CD4-positive, alpha-beta memory T cell (primary cell): ENCODE results near the gene FANCB. TPM values are rescaled to one million over a fixed set of nuclear protein-coding genes. Genes with fewer than 3 reads are reported as not detected.

ENCODE experiments used
- CTCF ChIA-PET: fragments of 350-600 bp; sonication (Branson Sonifier 250); formaldehyde crosslinking; loops from one replicate; lab custom pipeline; 2021; ENCODE audit warnings: inconsistent platforms; ENCODE audit not compliant: partially characterized antibody; lab: Charles Lee
- POLR2A ChIA-PET: fragments of 350-600 bp; sonication (Branson Sonifier 250); formaldehyde crosslinking; loops from one replicate; lab custom pipeline; 2021; ENCODE audit not compliant: partially characterized antibody; lab: Charles Lee
- DNase-seq, 5 donors: peaks; one replicate each; pipeline versions ENCODE4 v3.0.0 to v3.0.0-alpha.2; 2020 to 2022; ENCODE audit warnings: mixed read lengths in 1 of 5
- H3K27ac ChIP-seq: one replicate; pipeline ENCODE4 v1.7.0; 2013; ENCODE audit warnings: low read depth, low read length
- H3K27me3 ChIP-seq: 2 replicates; pipeline ENCODE4 v1.7.0; 2013; ENCODE audit warnings: mild to moderate bottlenecking, low read length, moderate library complexity; ENCODE audit not compliant: insufficient read depth
- H3K36me3 ChIP-seq: 2 replicates; pipeline ENCODE4 v1.7.0; 2013; ENCODE audit warnings: mild to moderate bottlenecking, low read length, moderate library complexity; ENCODE audit not compliant: insufficient read depth
- H3K4me1 ChIP-seq: 2 replicates; pipeline ENCODE4 v1.7.0; 2013; ENCODE audit warnings: mild to moderate bottlenecking, low read length, moderate library complexity; ENCODE audit not compliant: insufficient read depth
- H3K4me3 ChIP-seq, 2 donors: one replicate each; pipeline ENCODE4 v1.7.0; 2013; ENCODE audit warnings: low read length in 2 of 2, mild to moderate bottlenecking in 1 of 2
- H3K9me3 ChIP-seq, 2 donors: one replicate each; pipeline ENCODE4 v1.7.0; 2013; ENCODE audit warnings: low read length in 2 of 2, control low read depth in 1 of 2; ENCODE audit not compliant: control insufficient read depth in 1 of 2
- H3K27ac Mint-ChIP-seq, 7 donors: one replicate each; pipeline ENCODE4 v1.8.0; 2020 to 2021; ENCODE audit warnings: mixed read lengths in 7 of 7, mild to moderate bottlenecking in 6 of 7, inconsistent platforms in 3 of 7, moderate library complexity in 3 of 7
- H3K27me3 Mint-ChIP-seq, 2 donors: one replicate each; pipeline ENCODE4 v1.8.0; 2020 to 2021; ENCODE audit warnings: mixed read lengths in 2 of 2
- H3K36me3 Mint-ChIP-seq, 2 donors: one replicate each; pipeline ENCODE4 v1.8.0; 2020 to 2021; ENCODE audit warnings: mixed read lengths in 2 of 2, inconsistent platforms in 1 of 2, mild to moderate bottlenecking in 1 of 2
- H3K4me1 Mint-ChIP-seq, 4 donors: one replicate each; pipeline ENCODE4 v1.8.0; 2020 to 2021; ENCODE audit warnings: mixed read lengths in 4 of 4, mild to moderate bottlenecking in 1 of 4
- H3K4me3 Mint-ChIP-seq, 8 donors: one replicate each; pipeline ENCODE4 v1.8.0; 2020 to 2021; ENCODE audit warnings: mixed read lengths in 8 of 8, mild to moderate bottlenecking in 7 of 8, moderate library complexity in 6 of 8, inconsistent platforms in 3 of 8
- H3K9me3 Mint-ChIP-seq, 8 donors: one replicate each; pipeline ENCODE4 v1.8.0; 2020 to 2021; ENCODE audit warnings: mixed read lengths in 8 of 8, mild to moderate bottlenecking in 5 of 8, inconsistent platforms in 3 of 8, moderate library complexity in 1 of 8
- intact Hi-C: fragments of 100-400 bp; cut with micrococcal nuclease; formaldehyde crosslinking; loops from one replicate; pipeline ENCODE4 v1.15.1; 2023
- polyA plus RNA-seq, 2 donors: library from polyadenylated mRNA; unstranded; fragments of 300-500 nt; fragmentation: Illumina TruSeq; gene quantifications; one replicate each; pipeline ENCODE4 v1.2.3, GENCODE V29; 2021
- total RNA-seq, 2 experiments: library from RNA; stranded (reverse); gene quantifications; one replicate each; pipeline ENCODE4 v1.2.3, GENCODE V29; 2021

Gene FANCB
- total and polyA plus RNA-seq, 4 experiments from 2014 or later: 2.3 to 4.8 (median 3.6) TPM

- intact Hi-C loops: loop anchor here (10.0 kb wide), 3 partner anchors 269 to 1839 kb away; partner anchors contain the start of genes CTPS2 and SYAP1
- Mint-ChIP-seq H3K27me3 (no peaks in the 10 kb centered on the region), H3K9me3 (no peaks in the 10 kb centered on the region), H3K4me1 (peaks cover 8 to 27% (median 9%) of the 10 kb centered on the region in 4 donors), H3K27ac (peak overlapping the region in 2 of 7 donors; percentile 44 to 91), H3K36me3 (peaks cover 6 to 8% of the 10 kb centered on the region in 2 donors), H3K4me3 (peak overlapping the region in 2 of 8 donors; percentile 50 to 71)
- Histone ChIP-seq H3K27ac (no peak overlapping the region), H3K9me3 (no peaks in the 10 kb centered on the region), H3K4me1 (peaks cover 12% of the 10 kb centered on the region), H3K27me3 (no peaks in the 10 kb centered on the region), H3K36me3 (no peaks in the 10 kb centered on the region), H3K4me3 (no peak overlapping the region)
- CTCF ChIA-PET: no interaction called here
- no peak for DNase-seq
- POLR2A ChIA-PET: no interaction called here
Measured at GRCh38 chrX:14875624-14876023, 2.8 kb upstream of the FANCB start.

GRCh38 chrX:14873676-14874049 lies 794 bp upstream of the FANCB start:
- intact Hi-C loops: loop anchor here (1.0 to 10.0 kb wide), 7 partner anchors 271 to 1841 kb away; partner anchors contain the start of genes AP1S2, CTPS2, PIGA and SYAP1
- H3K4me3 Mint-ChIP-seq: peak overlapping the region; percentile 83 to 92 (median 88)
- Histone ChIP-seq H3K36me3 (no peaks in the 10 kb centered on the region), H3K4me1 (peaks cover 12% of the 10 kb centered on the region), H3K9me3 (no peaks in the 10 kb centered on the region), H3K4me3 (peak overlapping the region; percentile 66 to 70), H3K27me3 (no peaks in the 10 kb centered on the region), H3K27ac (peak overlapping the region; percentile 78)
- H3K36me3 Mint-ChIP-seq: peaks cover 6 to 8% of the 10 kb centered on the region in 2 donors
- H3K9me3 Mint-ChIP-seq: no peaks in the 10 kb centered on the region
- DNase-seq: no peak
- H3K27ac Mint-ChIP-seq: peak overlapping the region; percentile 78 to 93 (median 91)
- peaks cover 5 to 27% (median 9%) of the 10 kb centered on the region in 4 donors for H3K4me1 Mint-ChIP-seq
- ChIA-PET CTCF (no interaction called here), POLR2A (no interaction called here)
- H3K27me3 Mint-ChIP-seq: no peaks in the 10 kb centered on the region

- Mint-ChIP-seq H3K27ac (peak overlapping the region in 1 of 7 donors; percentile 91), H3K36me3 (peaks cover 7 to 8% of the 10 kb centered on the region in 2 donors), H3K9me3 (no peaks in the 10 kb centered on the region), H3K4me3 (peak overlapping the region; percentile 83 to 92 (median 88)), H3K4me1 (peaks cover 4 to 27% (median 9%) of the 10 kb centered on the region in 4 donors), H3K27me3 (no peaks in the 10 kb centered on the region)
- ChIA-PET POLR2A (no interaction called here), CTCF (no interaction called here)
- Histone ChIP-seq H3K4me1 (peaks cover 12% of the 10 kb centered on the region), H3K27me3 (no peaks in the 10 kb centered on the region), H3K9me3 (no peaks in the 10 kb centered on the region), H3K4me3 (peak overlapping the region in 1 of 2 donors; percentile 77), H3K27ac (peak overlapping the region; percentile 36), H3K36me3 (no peaks in the 10 kb centered on the region)
- intact Hi-C loops: loop anchor here (2.0 to 10.0 kb wide), 6 partner anchors 272 to 1842 kb away; partner anchors contain the start of genes AP1S2, CTPS2, SYAP1 and TCEANC
- DNase-seq: no peak
Measured at GRCh38 chrX:14872355-14872754, 514 bp downstream of the FANCB start.

GRCh38 chrX:14871767-14872166 lies 1.1 kb downstream of the FANCB start:
- Histone ChIP-seq H3K36me3 (no peaks in the 10 kb centered on the region), H3K27ac (no peak overlapping the region), H3K9me3 (no peaks in the 10 kb centered on the region), H3K27me3 (no peaks in the 10 kb centered on the region), H3K4me1 (peaks cover 12% of the 10 kb centered on the region), H3K4me3 (no peak overlapping the region)
- POLR2A ChIA-PET: no interaction called here
- H3K9me3 Mint-ChIP-seq: peaks cover 0 to 5% (median 0%) of the 10 kb centered on the region in 8 donors
- H3K27me3 Mint-ChIP-seq: no peaks in the 10 kb centered on the region
- peaks cover 5% of the 10 kb centered on the region in 2 donors for H3K36me3 Mint-ChIP-seq
- peak overlapping the region in 1 of 7 donors; percentile 6 for H3K27ac Mint-ChIP-seq
- intact Hi-C loops: loop anchor here (2.0 to 10.0 kb wide), 6 partner anchors 273 to 1843 kb away; partner anchors contain the start of genes AP1S2, CTPS2, SYAP1 and TCEANC
- H3K4me1 Mint-ChIP-seq: peaks cover 4 to 25% (median 8%) of the 10 kb centered on the region in 4 donors
- no peak for DNase-seq
- peak overlapping the region in 5 of 8 donors; percentile 35 to 64 (median 49) for H3K4me3 Mint-ChIP-seq
- CTCF ChIA-PET: no interaction called here

DNA sequence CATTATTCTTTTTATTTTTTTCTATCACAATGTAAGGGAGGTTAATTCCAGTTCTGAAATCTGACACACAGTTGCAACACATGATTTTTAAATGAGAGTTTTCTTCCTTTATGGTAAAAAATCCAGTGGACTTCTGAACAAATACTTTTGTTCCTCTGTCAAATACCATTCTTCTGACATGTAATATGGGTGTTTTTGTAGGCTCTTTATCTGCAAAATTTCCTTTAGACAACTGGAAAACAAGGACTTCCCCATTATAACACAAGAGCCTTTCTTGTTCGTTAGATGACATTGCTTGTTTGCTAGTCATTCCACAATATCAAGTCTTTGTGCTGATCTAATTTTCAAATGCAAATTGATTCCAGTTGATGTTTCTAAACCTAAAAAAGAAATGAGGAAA lies 7.7 kb downstream of the FANCB start:
- H3K9me3 Mint-ChIP-seq: peaks cover 0 to 12% (median 0%) of the 10 kb centered on the region in 8 donors
- H3K4me3 Mint-ChIP-seq: no peak overlapping the region
- no peaks in the 10 kb centered on the region for H3K27me3 Mint-ChIP-seq
- no peaks in the 10 kb centered on the region for H3K9me3 ChIP-seq
- CTCF ChIA-PET: no interaction called here
- H3K4me1 Mint-ChIP-seq: peaks cover 0 to 1% (median 0%) of the 10 kb centered on the region in 4 donors
- no peak for DNase-seq
- H3K27ac Mint-ChIP-seq: no peak overlapping the region
- POLR2A ChIA-PET: no interaction called here
- H3K4me1 ChIP-seq: no peaks in the 10 kb centered on the region
- no peaks in the 10 kb centered on the region for H3K36me3 ChIP-seq
- no peaks in the 10 kb centered on the region for H3K27me3 ChIP-seq
- no peak overlapping the region for H3K4me3 ChIP-seq
- intact Hi-C loops: no loop called here
- no peak overlapping the region for H3K27ac ChIP-seq
- peaks cover 0 to 4% of the 10 kb centered on the region in 2 donors for H3K36me3 Mint-ChIP-seq

DNA sequence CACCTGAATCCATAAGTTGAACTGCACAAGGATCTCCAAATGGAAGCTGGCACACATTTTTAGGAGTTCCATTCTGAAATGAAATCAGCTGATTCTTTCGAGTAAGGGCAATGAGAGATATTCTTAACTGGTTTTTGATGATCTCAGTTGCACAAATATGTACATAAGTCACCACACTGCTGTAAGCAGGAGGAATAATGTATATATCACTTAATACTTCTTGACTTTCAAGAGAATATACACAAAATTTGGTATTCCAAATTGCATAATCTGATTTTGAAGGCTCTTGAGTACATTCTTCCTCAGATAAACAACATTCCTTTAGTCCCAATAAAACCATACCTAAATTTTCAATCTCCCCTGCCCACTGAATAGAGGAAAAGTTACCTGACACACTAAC lies 8.2 kb downstream of the FANCB start:
- ChIA-PET POLR2A (no interaction called here), CTCF (no interaction called here)
- Mint-ChIP-seq H3K4me3 (no peak overlapping the region), H3K27me3 (no peaks in the 10 kb centered on the region), H3K4me1 (peaks cover 0 to 1% (median 0%) of the 10 kb centered on the region in 4 donors), H3K9me3 (peaks cover 0 to 12% (median 0%) of the 10 kb centered on the region in 8 donors), H3K27ac (no peak overlapping the region), H3K36me3 (peaks cover 0 to 4% of the 10 kb centered on the region in 2 donors)
- Histone ChIP-seq H3K4me3 (no peak overlapping the region), H3K36me3 (no peaks in the 10 kb centered on the region), H3K27me3 (no peaks in the 10 kb centered on the region), H3K27ac (no peak overlapping the region), H3K4me1 (no peaks in the 10 kb centered on the region), H3K9me3 (no peaks in the 10 kb centered on the region)
- no peak for DNase-seq
- intact Hi-C loops: no loop called here

GRCh38 chrX:14851526-14851925 lies 21.3 kb downstream of the FANCB start:
- H3K27me3 ChIP-seq: no peaks in the 10 kb centered on the region
- intact Hi-C loops: no loop called here
- Mint-ChIP-seq H3K27me3 (no peaks in the 10 kb centered on the region), H3K9me3 (no peaks in the 10 kb centered on the region), H3K4me3 (no peak overlapping the region), H3K27ac (no peak overlapping the region), H3K4me1 (peaks cover 0 to 1% (median 0%) of the 10 kb centered on the region in 4 donors), H3K36me3 (no peaks in the 10 kb centered on the region)
- ChIA-PET CTCF (no interaction called here), POLR2A (no interaction called here)
- H3K9me3 ChIP-seq: no peaks in the 10 kb centered on the region
- no peak overlapping the region for H3K27ac ChIP-seq
- no peak for DNase-seq
- H3K36me3 ChIP-seq: no peaks in the 10 kb centered on the region
- H3K4me1 ChIP-seq: no peaks in the 10 kb centered on the region
- no peak overlapping the region for H3K4me3 ChIP-seq
